Measurements from ENCODE around the gene METAP1. TPM values are rescaled to one million over a fixed set of nuclear protein-coding genes. Genes with fewer than 3 reads are reported as not detected.
"Not testable (repeated sequence)": the region's sequence is repeated elsewhere in the genome, so short reads cannot be mapped to it uniquely, and the experiment has no call there.

Gene METAP1
- total RNA-seq, 1 experiment from 2014 or later, result 102 TPM

- no peak for DNase-seq (ENCODE audit: low read depth)
Observed at GRCh38 chr4:99091216-99091575, 95.7 kb downstream of the METAP1 start.

DNA sequence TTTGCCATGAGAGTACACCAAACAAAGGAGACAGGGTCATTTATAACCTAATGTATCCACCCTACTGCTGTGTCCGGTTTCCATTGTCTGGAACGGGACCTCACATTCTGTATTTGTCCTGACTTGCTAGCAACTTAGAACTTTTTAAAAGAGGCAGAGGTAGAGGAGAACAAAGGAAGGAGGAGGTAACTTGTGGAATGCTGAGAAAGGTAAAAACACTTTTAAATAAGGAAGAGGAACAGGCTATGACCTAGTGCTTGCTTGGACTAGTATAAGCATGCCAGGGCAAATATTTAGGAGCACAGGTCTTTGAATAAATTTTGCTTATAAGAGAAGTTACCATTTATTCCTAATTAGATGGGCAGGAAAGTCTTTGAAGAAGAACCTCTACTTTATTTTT, 96.3 kb downstream of the METAP1 start:
- not testable (repeated sequence) for DNase-seq (ENCODE audit: low read depth)

GRCh38 chr4:99099311-99099710, 103.8 kb downstream of the METAP1 start:
- DNase-seq (ENCODE audit: low read depth), result no peak

- DNase-seq (ENCODE audit: low read depth), result not testable (repeated sequence)
Observed at GRCh38 chr4:99099814-99100213, 104.3 kb downstream of the METAP1 start.

- DNase-seq (ENCODE audit: low read depth), result no peak
Observed at GRCh38 chr4:99100876-99101275, 105.4 kb downstream of the METAP1 start.

- DNase-seq (ENCODE audit: low read depth), result no peak
Observed at GRCh38 chr4:99102634-99103033, 107.1 kb downstream of the METAP1 start.

GRCh38 chr4:99103166-99103565, 107.6 kb downstream of the METAP1 start:
- DNase-seq (ENCODE audit: low read depth), result no peak

DNA sequence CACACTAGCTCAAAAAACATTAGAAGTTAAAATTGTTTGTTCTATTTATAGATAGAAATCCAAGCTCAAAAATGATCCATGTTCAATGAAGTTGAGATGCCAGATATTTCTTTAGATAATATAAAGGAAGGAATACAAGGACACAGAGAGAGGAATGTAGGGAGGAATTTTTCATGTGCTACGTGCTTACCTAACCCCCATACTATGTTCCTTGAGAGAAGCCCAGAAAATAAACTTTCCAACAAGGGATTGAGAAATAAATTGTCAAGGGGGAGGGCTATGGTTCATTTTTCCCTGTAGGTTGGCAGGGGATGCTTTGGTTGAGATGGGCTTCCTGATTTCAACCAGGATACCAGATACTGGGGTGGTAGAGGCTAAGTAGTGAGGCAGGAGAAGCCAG, 108.6 kb downstream of the METAP1 start:
- no peak for DNase-seq (ENCODE audit: low read depth)

DNA sequence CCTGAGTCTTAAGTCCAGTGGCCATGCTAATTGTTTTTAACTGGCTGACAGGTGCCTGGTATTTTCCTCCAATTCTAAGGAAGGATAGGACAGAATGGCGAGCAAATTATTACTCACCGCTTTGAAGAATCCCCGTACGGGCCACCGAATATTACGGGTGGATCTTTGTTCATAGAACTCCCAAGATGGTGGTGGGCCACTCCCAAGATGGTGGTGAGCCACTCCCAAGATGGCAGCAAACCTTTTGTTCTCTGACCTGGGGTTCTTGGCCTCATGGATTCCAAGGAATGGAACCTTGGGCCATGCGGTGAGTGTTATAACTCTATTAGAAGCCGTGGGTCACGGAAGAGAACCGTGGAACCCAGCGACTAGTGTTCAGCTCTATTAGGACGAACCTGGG, 113.8 kb downstream of the METAP1 start:
- not testable (repeated sequence) for DNase-seq (ENCODE audit: low read depth)

Small RNA genes within 50 kb of the gene (small RNA-seq; reads per million reads assigned to genes)
- gene MIR3684, result not detected
- not detected for gene RNU7-149P

Other genes starting within 250 kb of the METAP1 start
- 204 and 216 TPM in 2 replicates for gene EIF4E, start 66.6 kb upstream of the METAP1 start, total RNA-seq (2014; rRNA removed; shearing (Covaris generic))
- gene ADH5, start 93.1 kb downstream of the METAP1 start, total RNA-seq (2014; rRNA removed; shearing (Covaris generic)), result 145 and 176 TPM in 2 replicates
- not detected in 2 replicates for gene ADH4, start 148.6 kb downstream of the METAP1 start, total RNA-seq (2014; rRNA removed; shearing (Covaris generic))
- not detected in 2 replicates for gene ADH6, start 223.5 kb downstream of the METAP1 start, total RNA-seq (2014; rRNA removed; shearing (Covaris generic))